Tibial nerve (tissue), 4 donors: ENCODE data around the gene GGCT. TPM values are rescaled to one million over a fixed set of nuclear protein-coding genes. Genes with fewer than 3 reads are reported as not detected.
A peak's percentile ranks its signal among the peaks of the same experiment; 100 is the strongest.

Experiments
- DNase-seq, 2 donors: peaks; one replicate each; pipeline ENCODE4 v3.0.0-alpha.2; 2019; ENCODE audit warnings: low spot score in 2 of 2
- H3K27ac ChIP-seq, 4 donors: fragments of 200-600 bp; sonication (generic) in 3 of 4; one replicate each; pipeline ENCODE4 v1.5.1; 2017 to 2019; ENCODE audit warnings: mild to moderate bottlenecking in 1 of 4
- H3K27me3 ChIP-seq, 2 donors: fragments of 200-600 bp; sonication (generic) in 1 of 2; one replicate each; pipeline versions ENCODE4 v1.5.1 to v1.6.0; 2017 to 2019
- H3K36me3 ChIP-seq, 3 donors: fragments of 200-600 bp; sonication (generic); one replicate each; pipeline ENCODE4 v1.5.1; 2018 to 2019
- H3K4me1 ChIP-seq, 4 donors: fragments of 200-600 bp; sonication (generic) in 3 of 4; one replicate each; pipeline ENCODE4 v1.5.1; 2017 to 2019
- H3K4me3 ChIP-seq, 4 donors: fragments of 200-600 bp; sonication (generic) in 3 of 4; one replicate each; pipeline ENCODE4 v1.5.1; 2017 to 2019; ENCODE audit warnings: mild to moderate bottlenecking in 1 of 4, moderate library complexity in 1 of 4
- H3K9me3 ChIP-seq, 4 donors: fragments of 200-600 bp; sonication (generic) in 3 of 4; one replicate each; pipeline ENCODE4 v1.5.1; 2017 to 2019
- CTCF ChIP-seq, 5 experiments: fragments of 200-600 bp in 3 of 5; fragments of 450-650 bp in 2 of 5; sonication (generic) in 3 of 5; IDR thresholded peaks; one replicate each; pipeline ENCODE4 v1.5.1; 2016 to 2019; ENCODE audit warnings: antibody characterized with exemption in 5 of 5, mild to moderate bottlenecking in 3 of 5, moderate library complexity in 2 of 5
- EP300 ChIP-seq, 2 donors: sonication (generic); formaldehyde crosslinking; IDR thresholded peaks; one replicate each; pipeline ENCODE4 v1.6.1; 2017; ENCODE audit warnings: antibody characterized with exemption in 2 of 2, mild to moderate bottlenecking in 1 of 2
- POLR2A ChIP-seq, 2 donors: fragments of 450-650 bp; IDR thresholded peaks; one replicate each; pipeline ENCODE4 v1.6.1; 2017; ENCODE audit warnings: antibody characterized with exemption in 2 of 2, mild to moderate bottlenecking in 2 of 2, moderate library complexity in 2 of 2
- WGBS, 2 donors: methylation state at CpG; one replicate each; pipeline ENCODE4 v1.1.5; 2018; 5-methylcytosine and 5-hydroxymethylcytosine counted together
- total RNA-seq, 4 donors: library from RNA; depleted of rRNA; stranded (reverse); fragments of >200 nt; gene quantifications; one replicate each; pipeline ENCODE4 v1.1.0, GENCODE V29; 2016

Gene GGCT
- total RNA-seq, 4 donors from 2014 or later, result 12.2 to 39.6 (median 29.6) TPM

DNA sequence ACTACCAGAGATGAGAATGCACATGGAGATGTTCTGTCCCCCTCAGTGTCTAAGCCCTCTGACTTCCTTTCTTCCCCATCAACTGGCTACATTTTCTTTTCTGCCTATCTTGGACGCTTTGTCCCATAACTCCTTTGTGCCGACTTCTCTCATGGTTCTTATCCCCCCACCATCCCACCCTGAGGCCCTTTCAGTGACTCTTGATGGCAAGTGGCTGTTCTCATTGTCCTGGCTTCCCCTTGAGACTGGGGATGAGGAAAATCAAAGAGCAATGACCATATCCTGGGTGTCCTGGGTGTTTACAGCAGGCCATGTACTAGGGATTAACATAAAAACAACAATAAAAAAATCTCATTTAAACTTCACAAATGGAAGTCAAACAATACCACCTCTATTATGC lies 18.8 kb upstream of the GGCT start:
- H3K36me3 ChIP-seq, result peaks cover 0 to 6% (median 0%) of the 10 kb centered on the region in 3 donors
- H3K4me1 ChIP-seq, result peaks cover 0 to 12% (median 0%) of the 10 kb centered on the region in 4 donors
- no peak overlapping the region for H3K27ac ChIP-seq
- WGBS, 2 donors, result 80 to 82% methylated on average over 2 of the region's 2 CpGs
- no peak for DNase-seq
- no peaks in the 10 kb centered on the region for H3K27me3 ChIP-seq
- H3K9me3 ChIP-seq, result no peaks in the 10 kb centered on the region
- no peak overlapping the region for H3K4me3 ChIP-seq
- TF ChIP-seq POLR2A (IDR thresholded peaks at IDR 0.05), result no peak
- no peak for TF ChIP-seq CTCF (IDR thresholded peaks at IDR 0.05)
- no peak for TF ChIP-seq EP300 (IDR thresholded peaks at IDR 0.05)

GRCh38 chr7:30522159-30522558 lies 17.5 kb upstream of the GGCT start:
- no peak overlapping the region for H3K4me3 ChIP-seq
- DNase-seq, result no peak
- H3K27me3 ChIP-seq, result no peaks in the 10 kb centered on the region
- no peaks in the 10 kb centered on the region for H3K9me3 ChIP-seq
- peaks cover 0 to 12% (median 0%) of the 10 kb centered on the region in 4 donors for H3K4me1 ChIP-seq
- no peak for TF ChIP-seq EP300 (IDR thresholded peaks at IDR 0.05)
- no peak for TF ChIP-seq POLR2A (IDR thresholded peaks at IDR 0.05)
- no peak for TF ChIP-seq CTCF (IDR thresholded peaks at IDR 0.05)
- WGBS, 2 donors, result 97 to 98% methylated on average over 3 of the region's 3 CpGs
- peak overlapping the region in 1 of 4 donors; percentile 44 for H3K27ac ChIP-seq
- peaks cover 0 to 9% (median 0%) of the 10 kb centered on the region in 3 donors for H3K36me3 ChIP-seq

GRCh38 chr7:30521532-30521931 lies 16.9 kb upstream of the GGCT start:
- TF ChIP-seq POLR2A (IDR thresholded peaks at IDR 0.05) (no peak), CTCF (IDR thresholded peaks at IDR 0.05) (no peak), EP300 (IDR thresholded peaks at IDR 0.05) (peak in 1 of 2 donors; percentile 28)
- Histone ChIP-seq H3K9me3 (no peaks in the 10 kb centered on the region), H3K27ac (peak overlapping the region in 1 of 4 donors; percentile 74), H3K4me1 (peaks cover 0 to 12% (median 0%) of the 10 kb centered on the region in 4 donors), H3K4me3 (no peak overlapping the region), H3K36me3 (peaks cover 0 to 12% (median 0%) of the 10 kb centered on the region in 3 donors), H3K27me3 (no peaks in the 10 kb centered on the region)
- peak; percentile 23 to 42 for DNase-seq
- WGBS, 2 donors, result 62 to 76% methylated on average over 1 of the region's 1 CpG

GRCh38 chr7:30519122-30519521 lies 14.5 kb upstream of the GGCT start:
- Histone ChIP-seq H3K27me3 (no peaks in the 10 kb centered on the region), H3K4me3 (no peak overlapping the region), H3K36me3 (peaks cover 0 to 7% (median 0%) of the 10 kb centered on the region in 3 donors), H3K27ac (no peak overlapping the region), H3K9me3 (no peaks in the 10 kb centered on the region), H3K4me1 (peaks cover 0 to 12% (median 0%) of the 10 kb centered on the region in 4 donors)
- TF ChIP-seq CTCF (IDR thresholded peaks at IDR 0.05) (no peak), EP300 (IDR thresholded peaks at IDR 0.05) (no peak), POLR2A (IDR thresholded peaks at IDR 0.05) (no peak)
- DNase-seq, result no peak
- 92 to 99% methylated on average over 3 of the region's 3 CpGs for WGBS, 2 donors

DNA sequence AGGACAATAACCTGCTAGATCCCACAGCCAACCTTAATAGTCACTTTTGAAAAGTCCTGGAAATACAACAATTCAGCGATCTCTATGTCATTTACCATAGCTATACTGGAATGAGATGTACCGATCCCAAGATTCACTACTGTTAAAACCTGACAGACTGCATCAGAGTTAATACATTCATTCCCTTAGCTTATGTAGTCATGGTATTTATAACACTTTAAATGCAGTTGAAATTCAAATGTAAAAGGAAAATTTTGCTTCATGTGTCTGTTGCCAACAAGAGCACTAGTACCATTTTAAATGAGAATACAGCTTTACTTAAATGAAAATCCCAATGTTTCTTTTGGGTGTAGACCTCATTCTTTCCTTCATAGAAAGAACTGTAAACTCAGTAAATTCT lies 11.1 kb upstream of the GGCT start:
- 94% methylated on average over 2 of the region's 2 CpGs for WGBS, 2 donors
- no peak for TF ChIP-seq CTCF (IDR thresholded peaks at IDR 0.05)
- TF ChIP-seq EP300 (IDR thresholded peaks at IDR 0.05), result no peak
- no peak for TF ChIP-seq POLR2A (IDR thresholded peaks at IDR 0.05)
- DNase-seq, result no peak

More for the DNA sequence above, 11.1 kb upstream of the GGCT start:
- Histone ChIP-seq H3K4me1 (peaks cover 0 to 3% (median 0%) of the 10 kb centered on the region in 4 donors), H3K9me3 (no peaks in the 10 kb centered on the region), H3K36me3 (peaks cover 0 to 7% (median 0%) of the 10 kb centered on the region in 3 donors), H3K27me3 (no peaks in the 10 kb centered on the region), H3K4me3 (no peak overlapping the region), H3K27ac (no peak overlapping the region)
